Measurements from ENCODE around the gene COLQ. TPM values are rescaled to one million over a fixed set of nuclear protein-coding genes. Genes with fewer than 3 reads are reported as not detected.

COLQ gene
- total RNA-seq, 4 donors from 2014 or later, result 0.10 to 3.3 (median 1.8) TPM

DNA sequence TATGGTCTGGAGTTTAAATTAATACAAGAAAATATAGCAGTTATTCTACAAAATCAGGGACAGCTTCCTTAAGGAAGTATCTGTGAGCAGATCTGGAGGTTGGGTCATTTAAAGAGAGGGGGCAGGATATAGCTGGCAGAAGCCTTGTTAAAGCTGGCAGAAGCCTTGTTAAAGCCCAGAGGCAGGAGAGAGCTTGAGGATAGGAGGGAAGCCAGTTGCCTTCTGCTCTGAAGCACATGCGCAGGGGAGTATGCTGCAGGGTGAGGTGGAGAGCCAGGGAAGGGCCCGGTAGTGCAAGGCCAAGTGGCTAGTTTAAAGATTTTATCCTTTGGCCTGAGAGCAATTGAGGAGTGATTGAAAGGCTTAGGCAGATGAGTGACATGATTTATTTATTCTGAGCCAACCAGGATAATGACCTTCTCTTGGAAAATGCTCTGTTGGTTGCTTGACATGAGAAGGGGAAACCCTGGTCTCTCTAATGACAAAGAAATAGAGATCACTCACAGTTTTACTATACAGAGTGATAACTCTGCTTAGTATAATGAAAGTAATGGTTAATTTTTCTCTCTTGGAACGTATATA lies 90.2 kb downstream of the COLQ start:
- intact Hi-C loops (cut with DNase I; ENCODE audit: low total_unique reads), result no loop called here
- TF ChIP-seq, protein P1, sequence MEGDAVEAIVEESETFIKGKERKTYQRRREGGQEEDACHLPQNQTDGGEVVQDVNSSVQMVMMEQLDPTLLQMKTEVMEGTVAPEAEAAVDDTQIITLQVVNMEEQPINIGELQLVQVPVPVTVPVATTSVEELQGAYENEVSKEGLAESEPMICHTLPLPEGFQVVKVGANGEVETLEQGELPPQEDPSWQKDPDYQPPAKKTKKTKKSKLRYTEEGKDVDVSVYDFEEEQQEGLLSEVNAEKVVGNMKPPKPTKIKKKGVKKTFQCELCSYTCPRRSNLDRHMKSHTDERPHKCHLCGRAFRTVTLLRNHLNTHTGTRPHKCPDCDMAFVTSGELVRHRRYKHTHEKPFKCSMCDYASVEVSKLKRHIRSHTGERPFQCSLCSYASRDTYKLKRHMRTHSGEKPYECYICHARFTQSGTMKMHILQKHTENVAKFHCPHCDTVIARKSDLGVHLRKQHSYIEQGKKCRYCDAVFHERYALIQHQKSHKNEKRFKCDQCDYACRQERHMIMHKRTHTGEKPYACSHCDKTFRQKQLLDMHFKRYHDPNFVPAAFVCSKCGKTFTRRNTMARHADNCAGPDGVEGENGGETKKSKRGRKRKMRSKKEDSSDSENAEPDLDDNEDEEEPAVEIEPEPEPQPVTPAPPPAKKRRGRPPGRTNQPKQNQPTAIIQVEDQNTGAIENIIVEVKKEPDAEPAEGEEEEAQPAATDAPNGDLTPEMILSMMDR (IDR thresholded peaks at IDR 0.05), result no peak
- no peak for TF ChIP-seq POLR2A (IDR thresholded peaks at IDR 0.05)
- DNase-seq (ENCODE audit: low spot score in 2 of 2), result peak in 1 of 2 donors; percentile 13
- WGBS, 2 donors, result 84 to 85% methylated on average over 3 of the region's 3 CpGs
- no peak overlapping the region for H3K4me3 ChIP-seq (ENCODE audit: low read depth, poor library complexity, severe bottlenecking)

DNA sequence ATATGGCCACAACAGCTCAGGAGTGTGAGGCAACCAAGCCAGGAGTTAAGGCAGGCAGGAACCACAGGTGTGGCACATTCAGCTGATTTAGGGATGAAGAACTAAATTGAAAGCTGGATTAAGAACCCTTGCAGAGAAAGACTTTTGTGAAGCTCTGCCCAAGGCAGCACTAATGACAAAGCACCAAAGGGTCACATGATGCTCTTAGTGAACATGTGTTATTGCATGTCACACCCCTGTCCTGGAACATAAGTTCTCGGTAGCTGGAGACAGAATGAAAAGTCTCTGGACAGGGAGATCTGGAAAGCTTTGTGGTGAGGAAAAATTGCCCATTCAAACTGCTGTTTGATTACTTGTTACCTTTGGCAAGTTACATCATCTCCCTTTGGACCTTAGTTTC lies 90.9 kb downstream of the COLQ start:
- H3K4me3 ChIP-seq (ENCODE audit: low read depth, poor library complexity, severe bottlenecking), result no peak overlapping the region
- no peak for DNase-seq (ENCODE audit: low spot score in 2 of 2)
- intact Hi-C loops (cut with DNase I; ENCODE audit: low total_unique reads), result no loop called here
- WGBS, 2 donors, result 52 to 56% methylated on average over 1 of the region's 1 CpG
- no peak for TF ChIP-seq POLR2A (IDR thresholded peaks at IDR 0.05)
- TF ChIP-seq, protein P1 (IDR thresholded peaks at IDR 0.05), result no peak

DNA sequence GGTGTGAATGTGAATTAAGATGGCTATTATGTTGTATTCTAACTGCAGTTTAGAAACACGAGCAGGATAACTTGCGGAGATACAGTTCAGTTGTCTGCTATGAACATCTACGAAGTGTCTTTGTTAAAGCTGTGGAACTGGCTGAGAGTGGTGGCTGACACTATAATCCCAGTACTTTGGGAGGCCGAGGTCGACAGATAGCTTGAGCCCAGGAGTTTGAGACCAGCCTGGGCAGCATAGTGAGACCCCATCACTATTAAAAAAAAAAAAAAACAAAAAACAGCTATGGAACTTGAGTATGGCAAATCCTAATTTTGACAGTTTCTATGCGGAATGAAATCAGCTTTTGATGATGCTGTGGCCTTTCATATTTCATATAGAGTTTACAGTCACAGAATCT lies 92.4 kb downstream of the COLQ start:
- peak in 1 of 2 donors; percentile 3 for DNase-seq (ENCODE audit: low spot score in 2 of 2)
- intact Hi-C loops (cut with DNase I; ENCODE audit: low total_unique reads), result no loop called here
- 83 to 90% methylated on average over 6 of the region's 6 CpGs for WGBS, 2 donors
- TF ChIP-seq, protein P1 (IDR thresholded peaks at IDR 0.05), result no peak
- TF ChIP-seq POLR2A (IDR thresholded peaks at IDR 0.05), result no peak
- H3K4me3 ChIP-seq (ENCODE audit: low read depth, poor library complexity, severe bottlenecking), result no peak overlapping the region

DNA sequence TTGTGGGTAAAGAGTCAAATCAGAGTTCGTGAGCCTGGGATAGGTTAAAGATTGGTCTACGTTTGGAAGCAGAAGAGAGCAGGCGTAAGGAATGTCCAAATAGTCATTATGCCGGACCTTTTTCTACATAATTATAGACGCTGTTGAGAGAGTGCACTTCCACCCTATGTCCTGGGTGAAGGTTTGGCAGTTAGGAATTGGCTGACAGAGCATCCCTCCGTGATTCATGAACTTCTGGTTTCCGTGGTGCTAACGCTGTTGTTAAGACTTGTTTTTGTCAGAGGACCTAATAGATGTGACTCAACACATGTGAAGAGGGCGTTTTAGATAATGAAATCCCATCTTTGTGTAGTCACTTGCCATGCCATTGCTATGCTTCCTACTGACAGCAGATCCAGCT lies 93.0 kb downstream of the COLQ start:
- 6% methylated on average over 9 of the region's 9 CpGs for WGBS, 2 donors
- intact Hi-C loops (cut with DNase I; ENCODE audit: low total_unique reads), result no loop called here
- peak overlapping the region; percentile 97 for H3K4me3 ChIP-seq (ENCODE audit: low read depth, poor library complexity, severe bottlenecking)
- TF ChIP-seq POLR2A (IDR thresholded peaks at IDR 0.05), result no peak
- TF ChIP-seq, protein P1 (IDR thresholded peaks at IDR 0.05), result no peak
- peak in 1 of 2 donors; percentile 57 for DNase-seq (ENCODE audit: low spot score in 2 of 2)

DNA sequence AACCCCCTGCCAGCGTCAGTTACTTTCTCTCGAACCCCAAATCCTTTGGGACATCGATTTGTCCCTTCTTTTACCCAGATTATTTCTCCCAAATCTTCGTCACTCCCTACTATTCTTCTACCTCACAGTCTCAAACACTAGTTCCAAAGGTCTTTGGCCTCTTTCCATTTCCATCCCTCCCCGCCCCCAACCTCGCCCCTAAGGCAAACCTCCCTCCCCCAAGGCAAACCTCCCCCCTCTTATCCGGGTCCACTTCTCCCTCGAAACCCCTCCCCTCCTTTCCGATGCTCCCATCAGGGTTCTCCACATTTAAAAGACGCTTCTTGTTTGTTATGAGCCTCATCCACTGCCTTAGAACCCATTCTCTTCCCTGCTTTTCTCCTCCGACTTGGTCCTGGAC lies 93.5 kb downstream of the COLQ start:
- peak overlapping the region; percentile 97 for H3K4me3 ChIP-seq (ENCODE audit: low read depth, poor library complexity, severe bottlenecking)
- DNase-seq (ENCODE audit: low spot score in 2 of 2), result no peak
- WGBS, 2 donors, result 1% methylated on average over 11 of the region's 11 CpGs
- intact Hi-C loops (cut with DNase I; ENCODE audit: low total_unique reads), result no loop called here
- TF ChIP-seq, protein P1 (IDR thresholded peaks at IDR 0.05), result no peak
- TF ChIP-seq POLR2A (IDR thresholded peaks at IDR 0.05), result no peak

Measured in lower leg skin (tissue), 4 donors.